Left cardiac atrium (tissue), 4 donors: ENCODE data around the gene STARD7. TPM values are rescaled to one million over a fixed set of nuclear protein-coding genes. Genes with fewer than 3 reads are reported as not detected.
"Not testable (repeated sequence)": the region's sequence is repeated elsewhere in the genome, so short reads cannot be mapped to it uniquely, and the experiment has no call there.

Source experiments
- ATAC-seq, 2 donors: fragments of 200-7000 bp; cut with Tn5 transposase; one replicate each; pipeline ENCODE4 v1.9.1; 2020; ENCODE audit warnings: mild to moderate bottlenecking in 2 of 2, moderate library complexity in 2 of 2
- DNase-seq: peaks from one replicate; pipeline ENCODE4 v3.0.0-alpha.2; 2020
- intact Hi-C, 2 donors: fragments of 100-400 bp; cut with DNase I; formaldehyde crosslinking; loops; one replicate each; pipeline versions ENCODE4 v1.14.1 to v1.15.1; 2022 to 2023
- total RNA-seq, 2 donors: library from RNA; stranded (reverse); fragmentation: NEBNext Ultra II Directional; extraction: Animal tissue kit (Norgen Biotek cat#: 25700); gene quantifications; one replicate each; pipeline ENCODE4 v1.2.1, GENCODE V29; 2021
- donor health status: DM: no; HTN: yes; CAD: no.
- donor health status: DM: no; HTN: yes; CAD: no; lungs with severe emphysema.
- donor health status: DM: yes; HTN: yes; CAD: no.
- donor health status: Dilated cardiomyopathy.

STARD7 gene
- total RNA-seq, 2 donors from 2014 or later, result 135 to 185 TPM

DNA sequence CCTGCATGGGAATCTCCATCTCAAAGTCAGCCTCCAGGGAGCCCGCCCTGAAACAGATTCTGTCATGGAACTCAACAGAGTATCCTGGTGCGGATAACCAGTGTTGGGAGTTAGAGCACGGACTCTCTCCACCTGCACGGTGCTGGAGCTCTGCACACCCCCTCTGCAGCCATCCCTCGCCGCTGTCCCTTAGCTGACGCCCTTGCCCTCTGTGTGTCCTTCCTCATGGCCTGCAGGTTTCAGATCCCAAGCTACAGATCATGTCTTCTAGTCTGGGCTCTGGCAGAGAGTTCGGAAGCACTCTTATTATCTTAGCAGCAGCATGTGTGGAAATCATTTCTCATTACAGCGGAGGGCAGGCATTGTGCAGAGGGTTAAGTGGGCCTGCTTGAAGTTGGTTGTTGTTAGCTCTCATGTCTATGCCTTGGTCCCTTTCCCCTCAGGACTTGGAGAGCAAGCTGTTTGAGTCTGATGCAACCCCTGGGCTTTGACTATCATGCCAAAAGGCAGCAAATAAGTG, 31.2 kb upstream of the STARD7 start:
- ATAC-seq (peak; percentile 23 to 47), DNase-seq (no peak)
- intact Hi-C loops, result no loop called here

DNA sequence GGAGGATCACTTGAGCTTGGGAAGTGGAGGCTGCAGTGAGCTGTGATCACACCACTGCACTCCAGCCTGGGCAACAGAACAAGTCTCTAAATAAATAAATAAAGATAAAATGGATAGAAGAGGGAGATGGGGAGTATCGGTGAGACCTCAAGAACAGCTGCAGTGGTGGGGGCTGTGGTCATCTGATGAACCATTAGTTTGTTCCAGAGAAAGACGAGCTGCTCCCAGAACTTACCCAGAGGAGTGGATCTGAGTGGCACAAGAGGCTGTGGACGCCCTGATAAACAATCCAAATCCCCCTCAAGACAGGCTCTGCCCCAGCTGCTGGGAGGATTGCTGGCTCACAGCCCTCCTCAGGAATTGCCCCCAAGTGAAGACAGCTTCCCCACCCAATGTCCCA, 30.5 kb upstream of the STARD7 start:
- intact Hi-C loops, result no loop called here
- ATAC-seq (no peak), DNase-seq (no peak)

DNA sequence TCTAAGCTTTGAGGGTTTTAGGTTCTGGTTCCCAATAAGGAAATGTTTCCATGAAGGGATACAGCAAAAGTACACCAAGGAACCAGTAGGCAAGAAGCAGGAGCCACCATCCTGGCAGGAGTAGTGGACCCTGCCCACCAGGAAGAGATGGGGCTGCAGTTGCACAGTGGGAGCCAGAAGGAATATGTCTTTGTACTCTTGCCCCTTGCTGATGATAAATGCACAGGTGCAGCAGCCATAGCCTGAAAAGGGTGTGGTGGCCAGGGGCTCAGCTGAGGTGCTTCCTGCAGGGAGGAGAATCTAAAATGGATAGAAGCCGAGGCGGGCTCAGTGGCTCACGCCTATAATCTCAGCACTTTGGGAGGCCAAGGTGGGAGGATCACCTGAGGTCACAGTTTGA, 29.6 kb upstream of the STARD7 start:
- intact Hi-C loops, result no loop called here
- no peak for DNase-seq
- no peak for ATAC-seq

DNA sequence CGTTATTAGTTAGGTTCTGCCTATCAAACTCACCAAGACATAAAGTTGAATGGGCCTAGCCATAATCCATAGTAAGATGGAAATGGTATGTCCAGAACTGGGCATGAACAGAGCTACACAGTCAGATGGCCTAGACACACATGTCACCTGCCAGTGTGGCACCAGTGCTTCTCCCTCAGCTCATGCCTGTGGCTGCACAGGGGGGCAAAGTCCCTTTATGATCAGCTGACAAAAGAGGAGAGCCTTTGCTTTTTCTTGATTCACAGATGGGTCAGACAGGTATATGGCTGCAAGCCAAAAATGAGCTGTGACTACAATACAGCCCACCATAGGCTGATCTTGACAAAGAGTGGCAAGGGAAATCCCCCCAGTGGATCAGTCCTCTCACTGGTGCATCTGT, 28.3 kb upstream of the STARD7 start:
- no peak for DNase-seq
- no peak for ATAC-seq
- intact Hi-C loops, result no loop called here

DNA sequence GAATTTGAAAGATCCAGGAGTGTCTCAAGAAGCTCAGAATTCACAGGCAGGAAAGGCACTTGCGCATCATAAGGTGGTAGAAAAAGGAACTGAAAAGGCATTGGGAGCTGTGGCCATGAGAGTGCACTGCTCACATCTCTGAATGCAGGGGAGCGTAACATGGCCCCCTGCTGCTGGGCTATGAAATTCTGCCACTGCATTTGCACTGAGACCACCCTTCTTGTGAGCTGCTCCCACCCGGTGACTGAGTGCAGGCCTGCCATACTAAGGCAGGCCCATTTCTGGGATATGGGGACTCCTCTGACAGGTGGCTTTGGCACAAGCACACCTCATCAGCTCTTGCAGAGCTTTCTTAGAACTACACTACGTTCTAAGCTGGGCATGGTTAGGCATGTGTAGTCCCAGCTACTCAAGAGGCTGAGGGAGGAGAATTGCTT, 25.3 kb upstream of the STARD7 start:
- DNase-seq (no peak), ATAC-seq (no peak)
- intact Hi-C loops, result no loop called here

DNA sequence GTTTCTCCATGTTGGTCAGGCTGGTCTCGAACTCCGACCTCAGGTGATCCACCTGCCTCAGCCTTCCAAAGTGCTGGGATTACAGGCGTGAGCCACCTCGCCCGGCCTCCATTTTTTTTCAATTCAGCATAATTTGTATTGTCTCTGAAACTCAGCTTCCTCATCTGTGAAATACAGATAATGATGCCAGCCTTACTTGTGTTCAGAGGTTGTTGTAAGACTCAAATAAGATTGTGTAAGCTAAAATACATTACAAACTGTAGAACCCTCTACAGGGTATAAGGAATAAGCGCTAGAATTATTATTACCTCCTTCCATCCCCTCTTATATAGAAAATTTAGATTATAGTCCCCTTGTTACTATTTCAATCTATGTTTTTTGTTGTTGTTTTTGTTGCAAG, 24.8 kb upstream of the STARD7 start:
- intact Hi-C loops, result no loop called here
- no peak for ATAC-seq
- no peak for DNase-seq

DNA sequence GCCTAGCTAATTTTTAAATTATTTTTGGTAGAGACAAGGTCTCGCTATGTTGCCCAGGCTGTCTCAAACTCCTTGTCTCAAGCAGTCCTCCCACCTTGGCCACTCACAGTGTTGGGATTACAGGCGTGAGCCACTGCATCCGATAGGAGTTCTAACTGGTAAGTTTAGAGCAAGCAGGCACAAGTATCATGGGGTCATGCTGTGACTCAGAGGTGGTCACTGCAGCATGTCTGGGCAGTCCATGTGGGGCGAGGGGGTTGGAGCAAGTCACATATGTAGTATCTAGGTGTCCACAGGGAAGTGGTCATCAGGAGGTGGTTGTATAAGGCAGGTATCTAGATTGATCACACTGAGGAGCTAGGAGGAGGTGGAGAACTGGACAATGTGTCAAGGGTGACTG, 22.7 kb upstream of the STARD7 start:
- DNase-seq, result no peak
- intact Hi-C loops, result no loop called here
- ATAC-seq, result no peak

DNA sequence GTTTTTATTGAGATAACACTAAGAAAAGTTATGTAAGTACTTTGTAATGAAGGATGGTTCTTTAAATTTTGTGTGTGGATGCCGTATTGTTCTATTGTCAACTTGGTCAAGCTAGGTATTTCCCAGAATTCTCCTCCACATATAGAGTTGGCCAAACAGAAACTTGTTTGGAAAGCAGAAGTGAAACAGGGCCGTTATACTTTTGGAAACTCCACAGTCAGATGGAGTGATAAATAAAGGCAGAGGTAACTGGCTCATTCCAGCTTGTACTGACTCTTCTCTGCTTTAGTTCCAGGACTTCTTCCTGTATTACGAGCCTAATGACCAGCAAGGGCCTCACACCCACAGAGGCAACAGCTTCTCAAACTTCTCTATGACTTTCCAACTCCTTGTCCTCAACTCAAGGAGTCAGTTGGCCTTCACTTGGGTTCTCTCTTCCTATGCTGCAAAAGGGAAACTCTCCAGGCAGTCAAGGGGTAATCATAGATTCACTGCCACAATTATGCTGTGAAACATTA, 16.4 kb upstream of the STARD7 start:
- ATAC-seq (no peak), DNase-seq (no peak)
- intact Hi-C loops, result no loop called here

DNA sequence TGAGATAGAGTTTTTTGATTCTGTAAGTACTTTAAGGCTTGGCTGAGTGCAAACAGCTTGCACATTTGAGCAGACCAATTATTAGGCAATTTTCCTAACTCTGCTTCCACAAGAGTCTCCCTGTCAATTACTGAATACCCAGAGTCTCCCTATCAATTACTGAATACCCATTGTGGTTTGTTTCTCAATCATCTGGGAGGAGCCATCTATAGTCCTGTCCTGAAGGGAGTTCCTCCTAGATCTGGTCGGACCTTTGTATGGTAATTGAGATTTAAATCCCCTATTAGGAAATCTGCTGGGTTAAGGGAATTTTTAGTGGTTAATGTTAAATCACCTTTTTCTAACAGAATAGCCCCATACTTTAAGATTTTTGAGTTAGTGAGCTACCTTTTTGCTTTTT, 12.5 kb upstream of the STARD7 start:
- ATAC-seq, result not testable (repeated sequence)

DNA sequence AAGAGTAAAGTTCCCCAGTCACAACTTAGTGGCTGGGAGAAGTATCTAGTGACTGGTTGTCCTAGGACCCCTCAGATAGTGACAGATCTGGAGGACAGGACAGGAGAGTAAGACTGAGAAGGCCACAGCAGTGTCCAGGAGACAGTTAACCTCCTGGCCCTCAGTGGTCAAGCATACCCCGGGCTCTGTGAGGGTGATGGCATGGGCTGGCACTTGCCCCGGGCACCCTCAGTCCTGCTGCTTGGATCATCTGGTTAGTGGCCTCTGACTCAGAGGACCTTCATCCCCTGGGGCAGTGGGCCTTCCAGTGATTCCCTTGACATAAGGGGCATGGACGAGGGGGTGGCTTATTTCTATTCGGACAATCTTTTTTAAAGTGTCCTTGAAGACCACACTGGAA, 11.3 kb upstream of the STARD7 start:
- intact Hi-C loops, DNase-seq, ATAC-seq: not testable (repeated sequence)

More for the DNA sequence above, 12.5 kb upstream of the STARD7 start:
- DNase-seq, intact Hi-C loops: not testable (repeated sequence)

DNA sequence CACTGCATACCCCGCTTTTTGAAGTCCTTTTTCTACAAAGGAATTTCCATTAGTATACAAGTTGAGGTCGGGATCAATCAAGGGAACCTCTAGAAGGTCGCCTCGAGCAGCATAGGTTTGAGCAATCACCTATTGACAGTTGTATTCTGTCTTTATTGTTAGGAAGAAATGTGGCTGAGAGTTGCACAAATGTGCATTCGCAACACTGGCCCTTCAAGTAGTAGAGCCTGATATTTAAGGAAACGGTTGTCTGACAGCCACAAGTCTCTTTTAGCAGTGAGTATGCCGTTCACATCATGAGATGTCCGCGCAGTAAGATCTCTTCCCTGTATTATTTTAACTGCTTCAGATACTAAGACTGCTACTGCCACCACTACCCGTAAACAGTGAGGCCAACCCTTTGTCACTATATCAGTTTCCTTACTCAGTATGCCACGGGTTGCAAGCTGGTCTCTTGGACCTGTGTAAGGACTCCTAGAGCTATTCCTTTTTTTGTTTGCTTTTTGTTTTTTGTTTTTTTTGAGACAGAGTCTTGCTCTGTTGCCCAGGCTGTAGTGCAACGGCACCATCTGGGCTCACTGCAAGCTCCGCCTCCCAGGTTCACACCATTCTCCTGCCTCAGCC, 10.0 kb upstream of the STARD7 start:
- ATAC-seq, result no peak
- intact Hi-C loops, result no loop called here
- DNase-seq, result no peak

DNA sequence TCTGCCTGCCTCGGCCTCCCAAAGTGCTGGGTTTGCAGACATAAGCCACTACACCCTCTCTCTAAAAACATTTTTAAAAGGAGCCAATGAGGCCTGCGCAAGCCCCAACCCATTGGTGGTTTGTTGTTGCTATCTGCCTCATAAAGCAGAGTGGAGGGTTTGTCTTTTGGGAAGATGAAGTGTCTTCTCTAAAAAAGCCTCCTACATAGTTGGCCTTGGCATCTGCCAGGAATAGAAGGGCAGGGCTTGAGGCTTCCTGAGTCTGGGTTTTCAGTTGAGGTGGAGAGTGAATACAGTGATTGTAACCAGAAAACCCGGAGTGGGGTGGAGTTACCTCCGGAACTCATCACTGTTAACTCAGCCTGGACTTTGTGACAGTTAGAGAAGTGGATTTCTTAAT, 5.9 kb upstream of the STARD7 start:
- intact Hi-C loops, result no loop called here
- ATAC-seq (no peak), DNase-seq (no peak)

DNA sequence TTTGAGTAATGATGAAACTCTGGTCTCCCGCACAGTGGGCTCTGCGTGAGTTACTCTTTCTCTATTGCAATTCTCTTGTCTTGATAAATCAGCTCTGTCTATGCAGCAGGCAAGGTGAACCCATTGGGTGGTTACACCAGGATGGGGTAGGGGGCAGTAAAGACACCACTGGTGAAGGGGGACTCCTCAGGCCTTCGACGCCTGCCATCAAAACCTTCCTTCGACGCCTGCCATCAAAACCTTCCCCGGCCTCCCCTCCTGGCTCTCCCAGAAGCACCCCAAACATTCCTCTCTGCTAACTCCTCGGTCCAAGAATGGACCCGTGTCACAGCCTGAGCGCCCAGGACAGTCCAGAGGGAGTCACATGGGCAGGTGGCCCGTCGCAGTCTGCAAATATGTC, 4.8 kb upstream of the STARD7 start:
- intact Hi-C loops, result no loop called here
- ATAC-seq (no peak), DNase-seq (no peak)

DNA sequence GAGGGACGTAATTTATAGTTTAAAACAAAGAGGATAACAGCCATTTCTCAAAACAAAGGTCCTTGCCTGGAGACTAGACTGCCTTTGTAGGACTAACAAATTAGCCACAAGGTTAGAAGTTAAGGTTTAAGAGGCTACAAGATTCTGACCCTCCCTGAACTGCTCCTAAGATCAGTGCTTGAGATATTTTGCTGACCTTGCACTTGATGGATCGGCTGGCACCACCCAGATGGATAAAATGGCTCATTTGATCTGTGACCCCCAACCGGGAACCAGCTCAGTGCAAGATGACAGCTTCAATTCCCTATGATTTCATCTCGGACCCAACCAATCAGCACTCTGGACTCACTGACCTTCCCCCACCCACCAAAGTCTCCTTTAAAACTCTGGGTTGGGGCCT, 3.7 kb upstream of the STARD7 start:
- intact Hi-C loops, result no loop called here
- ATAC-seq, result no peak

DNA sequence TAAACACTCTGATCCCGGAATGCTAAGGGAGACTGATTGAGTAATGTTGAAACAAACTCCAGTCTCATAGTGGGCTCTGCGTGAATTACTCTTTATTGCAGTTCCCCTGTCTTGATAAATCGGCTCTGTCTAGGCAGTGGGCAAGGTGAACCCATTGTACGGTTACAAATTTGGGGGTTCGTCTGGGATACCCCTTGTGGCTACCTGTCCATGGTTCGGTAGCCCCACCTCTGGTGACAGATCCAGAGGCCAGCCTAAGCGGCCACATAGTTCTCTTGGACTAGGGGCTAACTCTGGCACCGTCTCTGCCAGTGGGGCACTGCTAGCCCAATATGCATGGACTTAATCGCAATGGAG, 1.1 kb upstream of the STARD7 start:
- ATAC-seq (no peak), DNase-seq (no peak)
- intact Hi-C loops, result loop anchor here in 1 of 2 donors (2.0 kb wide), 1 partner anchor 55 kb away; the partner anchor contains the start of gene TMEM127

More for the DNA sequence above, 3.7 kb upstream of the STARD7 start:
- no peak for DNase-seq

DNA sequence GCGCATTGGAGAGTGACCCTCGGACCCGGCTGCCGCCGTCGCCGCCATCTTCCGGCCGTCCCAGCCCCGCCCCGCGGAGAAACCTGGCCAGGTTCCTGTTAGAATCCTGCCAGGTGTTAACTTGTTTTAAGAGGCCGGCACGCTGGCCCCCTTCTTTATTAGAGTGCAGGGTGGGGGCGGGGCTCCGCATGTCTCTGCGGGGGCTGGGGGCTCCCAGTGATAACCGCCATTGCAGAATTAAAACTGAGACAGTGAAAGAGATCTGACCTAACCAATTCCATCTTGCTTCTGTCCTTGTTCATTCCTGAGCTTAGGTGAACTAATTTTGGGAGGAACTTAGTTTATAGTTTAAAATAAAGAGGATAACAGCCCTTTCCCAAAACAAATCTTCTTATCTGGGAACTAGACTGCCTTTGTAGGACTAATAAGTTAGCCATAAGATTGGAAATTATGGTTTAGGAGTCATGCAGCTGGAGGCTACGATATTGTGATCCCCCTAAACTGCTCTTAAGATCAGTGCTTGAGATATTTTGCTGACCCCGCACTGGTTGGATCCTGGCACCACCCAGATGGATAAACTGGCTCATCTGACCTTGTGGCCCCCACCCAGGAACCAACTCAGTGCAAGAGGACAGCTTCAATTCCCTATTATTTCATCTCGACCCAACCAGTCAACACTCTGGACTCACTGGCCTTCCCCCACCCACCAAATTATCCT, 543 bp upstream of the STARD7 start:
- intact Hi-C loops, result loop anchor here in 1 of 2 donors (2.0 kb wide), 1 partner anchor 56 kb away; the partner anchor contains the start of gene TMEM127
- DNase-seq, result no peak
- ATAC-seq, result no peak

DNA sequence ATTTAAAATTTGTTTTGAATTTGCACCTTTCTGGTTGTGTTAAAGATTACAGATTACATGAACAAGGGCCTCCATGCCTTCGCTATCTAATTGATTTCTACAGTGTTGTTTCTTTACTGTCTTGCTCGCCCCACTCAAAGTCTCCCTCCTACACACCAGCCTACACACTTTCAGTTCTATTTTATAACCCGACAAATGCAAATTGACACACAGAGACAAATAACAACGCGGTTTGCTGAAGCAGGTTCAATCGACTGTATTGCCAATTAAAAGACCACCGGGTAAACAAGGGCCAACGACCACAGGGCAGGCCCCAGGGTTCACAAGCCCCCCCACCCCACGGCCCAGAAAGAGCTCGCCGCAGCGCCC, 869 bp downstream of the STARD7 start:
- no peak for DNase-seq
- intact Hi-C loops, result loop anchor here in 1 of 2 donors (2.0 kb wide), 1 partner anchor 57 kb away; the partner anchor contains the start of gene TMEM127
- no peak for ATAC-seq

DNA sequence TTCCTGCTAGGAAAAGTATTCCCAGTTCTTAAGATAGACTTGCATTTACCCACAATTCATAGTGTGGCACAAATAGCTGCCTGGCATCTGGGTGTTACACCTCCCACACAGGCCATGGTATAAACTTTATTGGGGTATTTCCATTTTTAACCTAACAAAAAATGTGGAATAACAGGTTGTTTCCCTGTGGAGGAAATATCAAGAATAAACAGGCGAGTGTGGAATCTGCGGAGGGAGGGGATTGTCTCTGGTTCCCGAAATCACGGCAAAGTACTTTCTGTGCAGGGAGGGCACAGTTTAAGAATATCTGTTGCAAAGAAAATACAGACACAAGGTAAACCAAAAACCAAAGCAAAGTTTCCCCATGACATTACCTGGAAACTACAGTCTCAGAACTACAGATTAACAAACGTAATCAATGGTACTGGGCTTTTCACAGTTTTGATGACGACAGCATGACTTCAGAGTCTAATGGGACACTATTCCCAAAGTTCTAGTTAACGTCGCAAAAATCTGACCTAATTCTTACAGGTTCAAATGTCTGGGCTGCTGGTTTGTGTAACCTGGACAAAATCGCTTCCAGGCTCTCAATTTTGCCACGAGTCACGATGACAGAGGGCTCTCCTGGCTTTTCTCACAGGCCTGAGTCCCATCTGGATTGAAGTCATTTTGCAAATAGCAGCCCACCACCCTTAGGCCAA, 1.4 kb downstream of the STARD7 start:
- ATAC-seq (no peak), DNase-seq (no peak)
- intact Hi-C loops, result no loop called here

DNA sequence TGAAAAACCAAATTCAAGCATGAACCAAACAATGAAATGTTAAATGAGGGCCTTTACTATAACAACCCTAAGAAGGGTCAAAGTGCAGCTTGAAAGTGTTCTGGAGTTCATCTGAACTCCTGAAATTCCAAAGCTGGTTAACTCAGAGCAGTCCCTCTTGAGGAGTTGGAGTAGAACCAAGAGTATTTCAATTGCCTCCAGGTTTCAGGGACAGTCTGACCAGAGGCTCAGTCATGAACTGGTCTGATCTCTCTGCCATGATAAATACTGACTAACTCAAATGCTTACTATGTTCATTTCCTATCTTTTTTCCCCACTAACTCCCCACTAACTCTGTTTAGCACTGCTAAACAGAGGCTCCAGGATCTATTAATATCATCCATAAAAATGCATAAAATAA, 2.7 kb downstream of the STARD7 start:
- intact Hi-C loops, result no loop called here
- ATAC-seq, result no peak
- DNase-seq, result no peak
